Fibroblast of skin of left biceps (primary cell): ENCODE data around the gene LRP5.

Experiments used
- DNase-seq, 2 experiments: peaks; one replicate each; pipeline ENCODE4 v3.0.0-alpha.2; 2013; ENCODE audit warnings: low read depth in 2 of 2

The LRP5 gene

GRCh38 chr11:68308068-68308467 is 4.3 kb upstream of the LRP5 start:
- DNase-seq, result no peak

GRCh38 chr11:68309621-68310185 is 2.7 kb upstream of the LRP5 start:
- DNase-seq, result no peak

- DNase-seq, result no peak
Measured at GRCh38 chr11:68311160-68312116, 953 bp upstream of the LRP5 start.

- DNase-seq, result no peak
Measured at GRCh38 chr11:68312780-68313573, 586 bp downstream of the LRP5 start.

- no peak for DNase-seq
Measured at GRCh38 chr11:68313574-68314202, 1.3 kb downstream of the LRP5 start.

- DNase-seq, result no peak
Measured at GRCh38 chr11:68314203-68315170, 2.1 kb downstream of the LRP5 start.

GRCh38 chr11:68315171-68315920 is 3.0 kb downstream of the LRP5 start:
- no peak for DNase-seq

GRCh38 chr11:68317147-68317785 is 4.9 kb downstream of the LRP5 start:
- no peak for DNase-seq

GRCh38 chr11:68321293-68322051 is 9.1 kb downstream of the LRP5 start:
- no peak for DNase-seq

- DNase-seq, result no peak
Measured at GRCh38 chr11:68322052-68322430, 9.7 kb downstream of the LRP5 start.

- DNase-seq, result no peak
Measured at GRCh38 chr11:68324241-68324640, 11.8 kb downstream of the LRP5 start.

- DNase-seq, result no peak
Measured at GRCh38 chr11:68324695-68325094, 12.3 kb downstream of the LRP5 start.

GRCh38 chr11:68325183-68325906 is 13.0 kb downstream of the LRP5 start:
- no peak for DNase-seq

GRCh38 chr11:68325907-68326220 is 13.5 kb downstream of the LRP5 start:
- DNase-seq, result no peak

- no peak for DNase-seq
Measured at GRCh38 chr11:68326334-68327215, 14.2 kb downstream of the LRP5 start.

GRCh38 chr11:68327586-68328370 is 15.4 kb downstream of the LRP5 start:
- DNase-seq, result no peak
